Femur (tissue), 1 donor: ENCODE data around the gene ELAPOR1.
A peak's percentile ranks its signal among the peaks of the same experiment; 100 is the strongest.

Experiments
- DNase-seq: peaks from one replicate; pipeline ENCODE4 v3.0.0-alpha.2; 2017

Gene ELAPOR1, protein sequence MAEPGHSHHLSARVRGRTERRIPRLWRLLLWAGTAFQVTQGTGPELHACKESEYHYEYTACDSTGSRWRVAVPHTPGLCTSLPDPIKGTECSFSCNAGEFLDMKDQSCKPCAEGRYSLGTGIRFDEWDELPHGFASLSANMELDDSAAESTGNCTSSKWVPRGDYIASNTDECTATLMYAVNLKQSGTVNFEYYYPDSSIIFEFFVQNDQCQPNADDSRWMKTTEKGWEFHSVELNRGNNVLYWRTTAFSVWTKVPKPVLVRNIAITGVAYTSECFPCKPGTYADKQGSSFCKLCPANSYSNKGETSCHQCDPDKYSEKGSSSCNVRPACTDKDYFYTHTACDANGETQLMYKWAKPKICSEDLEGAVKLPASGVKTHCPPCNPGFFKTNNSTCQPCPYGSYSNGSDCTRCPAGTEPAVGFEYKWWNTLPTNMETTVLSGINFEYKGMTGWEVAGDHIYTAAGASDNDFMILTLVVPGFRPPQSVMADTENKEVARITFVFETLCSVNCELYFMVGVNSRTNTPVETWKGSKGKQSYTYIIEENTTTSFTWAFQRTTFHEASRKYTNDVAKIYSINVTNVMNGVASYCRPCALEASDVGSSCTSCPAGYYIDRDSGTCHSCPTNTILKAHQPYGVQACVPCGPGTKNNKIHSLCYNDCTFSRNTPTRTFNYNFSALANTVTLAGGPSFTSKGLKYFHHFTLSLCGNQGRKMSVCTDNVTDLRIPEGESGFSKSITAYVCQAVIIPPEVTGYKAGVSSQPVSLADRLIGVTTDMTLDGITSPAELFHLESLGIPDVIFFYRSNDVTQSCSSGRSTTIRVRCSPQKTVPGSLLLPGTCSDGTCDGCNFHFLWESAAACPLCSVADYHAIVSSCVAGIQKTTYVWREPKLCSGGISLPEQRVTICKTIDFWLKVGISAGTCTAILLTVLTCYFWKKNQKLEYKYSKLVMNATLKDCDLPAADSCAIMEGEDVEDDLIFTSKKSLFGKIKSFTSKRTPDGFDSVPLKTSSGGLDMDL

GRCh38 chr1:109113590-109114341, at the start of gene ELAPOR1:
ELAPOR1 (plus strand) TSS chr1:109114115; CDS start chr1:109114184, 69 bp downstream.
- peak; percentile 50 for DNase-seq

DNA sequence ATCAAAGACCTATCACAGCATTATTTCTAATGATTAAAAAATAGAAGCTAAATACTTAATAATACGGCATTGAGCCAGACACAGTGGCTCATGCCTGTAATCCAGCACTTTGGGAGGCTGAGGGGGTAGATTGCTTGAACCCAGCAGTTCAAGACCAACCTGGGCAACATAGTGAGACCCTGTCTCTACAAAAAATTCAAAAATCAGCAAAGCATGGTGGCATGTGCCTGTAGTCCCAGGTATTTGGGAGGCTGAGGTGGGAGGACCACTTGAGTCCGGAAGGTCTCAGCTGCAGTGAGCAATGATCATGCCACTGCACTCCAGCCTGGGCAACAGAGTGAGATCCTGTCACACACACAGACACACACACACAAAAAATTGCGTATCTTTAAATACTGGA, 48.8 kb upstream of the ELAPOR1 start:
- no peak for DNase-seq

DNA sequence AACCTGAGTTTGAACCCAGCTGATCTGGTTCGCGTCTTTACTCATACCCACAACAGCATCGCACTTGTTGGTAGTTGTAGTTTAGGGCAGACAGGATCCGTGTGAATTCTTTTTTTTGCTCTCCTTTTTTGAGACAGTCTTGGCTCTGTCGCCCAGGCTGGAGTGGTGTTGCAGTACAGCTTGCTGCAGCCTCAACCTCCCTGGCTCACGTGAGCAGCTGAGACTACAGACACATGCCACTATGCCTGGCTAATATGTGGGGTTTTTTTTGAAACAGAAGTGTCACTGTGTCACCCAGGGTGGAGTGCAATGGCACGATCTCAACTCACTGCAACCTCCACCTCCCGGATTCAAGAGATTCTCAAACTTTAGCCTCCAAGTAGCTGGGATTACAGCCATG, 46.0 kb upstream of the ELAPOR1 start:
- no peak for DNase-seq

DNA sequence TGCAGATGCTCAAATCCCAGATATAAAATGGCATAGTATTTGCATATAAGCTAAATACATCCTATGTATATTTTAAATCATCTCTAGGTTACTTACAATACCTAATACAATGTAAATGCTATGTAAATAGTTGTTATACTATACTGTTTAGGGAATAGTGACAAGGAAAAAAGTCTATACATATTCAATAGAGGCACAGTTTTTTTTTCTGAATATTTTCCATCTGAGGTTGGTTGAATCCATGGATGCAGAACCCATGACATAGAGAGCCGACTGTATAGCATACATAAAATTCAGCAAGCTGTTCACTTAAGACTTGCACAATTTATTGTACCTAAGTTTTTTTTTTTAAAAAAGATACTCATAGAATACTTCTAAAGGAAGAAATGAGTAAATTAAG, 44.6 kb upstream of the ELAPOR1 start:
- DNase-seq = no peak

- peak; percentile 98 for DNase-seq
These were observed 38.1 kb upstream of the ELAPOR1 start, which contains the start of gene TAF13 for GRCh38 chr1:109075531-109076490. TAF13 (minus strand) TSS chr1:109076003; CDS start chr1:109075947, 56 bp downstream.

DNA sequence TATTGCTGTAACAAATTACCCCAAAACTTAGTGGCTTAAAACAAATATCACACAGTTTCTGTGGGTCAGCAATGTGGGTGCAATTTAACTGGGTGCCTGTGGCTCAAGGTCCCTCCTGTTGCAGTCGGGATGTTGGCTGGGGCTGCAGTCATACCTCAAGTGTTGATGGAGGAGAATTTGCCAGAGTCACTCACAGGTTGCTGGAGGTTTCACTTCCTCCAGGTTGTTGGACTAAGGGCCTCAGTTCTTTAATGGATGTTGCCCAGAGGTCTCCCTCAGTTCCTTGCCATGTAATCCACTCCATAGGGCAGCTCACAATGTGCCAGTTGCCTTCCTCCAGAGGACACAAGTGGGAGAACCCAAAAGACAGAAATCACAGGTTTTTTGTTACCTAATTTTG, 35.6 kb upstream of the ELAPOR1 start:
- DNase-seq = no peak

- DNase-seq = no peak
These were observed 34.7 kb upstream of the ELAPOR1 start for GRCh38 chr1:109079240-109079622.

- no peak for DNase-seq
These were observed 33.4 kb upstream of the ELAPOR1 start for GRCh38 chr1:109080441-109081082.

DNA sequence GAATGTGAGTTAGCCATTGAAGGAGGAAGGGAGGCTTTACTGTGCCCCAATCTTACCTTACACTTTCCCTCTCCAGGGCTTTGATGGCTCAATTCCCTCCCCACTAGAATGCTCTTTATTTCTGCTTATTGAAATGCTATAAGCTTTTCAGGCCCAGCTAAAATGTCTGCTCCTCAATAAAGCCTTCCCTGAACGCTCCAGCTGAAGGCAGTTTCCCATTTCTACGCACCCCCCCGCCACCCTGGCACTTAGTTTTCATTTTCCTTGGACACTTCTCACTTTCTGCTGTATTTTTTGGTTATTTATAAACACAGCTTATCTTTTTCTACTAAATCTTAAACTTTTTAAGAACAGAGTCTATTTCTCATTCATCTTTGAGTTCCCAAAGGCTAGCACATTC, 30.4 kb upstream of the ELAPOR1 start:
- no peak for DNase-seq

DNA sequence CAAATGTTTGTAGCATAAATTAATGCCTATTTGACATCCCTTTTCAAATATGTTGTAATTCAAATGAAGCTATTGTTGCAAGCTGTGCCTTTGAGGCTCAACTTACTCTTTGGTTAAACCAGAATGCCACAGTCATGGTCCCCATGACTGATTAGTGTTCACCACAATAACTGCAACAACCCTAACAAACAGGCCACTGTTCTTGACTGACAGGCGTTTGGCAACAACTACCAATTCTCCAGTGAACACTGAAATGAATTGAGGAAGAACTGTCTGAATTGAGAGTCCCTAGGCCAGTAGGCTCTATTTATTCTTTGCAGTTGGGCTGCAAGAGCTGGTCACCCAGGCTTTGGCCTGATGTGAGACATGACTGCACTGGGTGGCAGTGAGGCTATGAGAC, 30.0 kb upstream of the ELAPOR1 start:
- DNase-seq = peak; percentile 23

DNA sequence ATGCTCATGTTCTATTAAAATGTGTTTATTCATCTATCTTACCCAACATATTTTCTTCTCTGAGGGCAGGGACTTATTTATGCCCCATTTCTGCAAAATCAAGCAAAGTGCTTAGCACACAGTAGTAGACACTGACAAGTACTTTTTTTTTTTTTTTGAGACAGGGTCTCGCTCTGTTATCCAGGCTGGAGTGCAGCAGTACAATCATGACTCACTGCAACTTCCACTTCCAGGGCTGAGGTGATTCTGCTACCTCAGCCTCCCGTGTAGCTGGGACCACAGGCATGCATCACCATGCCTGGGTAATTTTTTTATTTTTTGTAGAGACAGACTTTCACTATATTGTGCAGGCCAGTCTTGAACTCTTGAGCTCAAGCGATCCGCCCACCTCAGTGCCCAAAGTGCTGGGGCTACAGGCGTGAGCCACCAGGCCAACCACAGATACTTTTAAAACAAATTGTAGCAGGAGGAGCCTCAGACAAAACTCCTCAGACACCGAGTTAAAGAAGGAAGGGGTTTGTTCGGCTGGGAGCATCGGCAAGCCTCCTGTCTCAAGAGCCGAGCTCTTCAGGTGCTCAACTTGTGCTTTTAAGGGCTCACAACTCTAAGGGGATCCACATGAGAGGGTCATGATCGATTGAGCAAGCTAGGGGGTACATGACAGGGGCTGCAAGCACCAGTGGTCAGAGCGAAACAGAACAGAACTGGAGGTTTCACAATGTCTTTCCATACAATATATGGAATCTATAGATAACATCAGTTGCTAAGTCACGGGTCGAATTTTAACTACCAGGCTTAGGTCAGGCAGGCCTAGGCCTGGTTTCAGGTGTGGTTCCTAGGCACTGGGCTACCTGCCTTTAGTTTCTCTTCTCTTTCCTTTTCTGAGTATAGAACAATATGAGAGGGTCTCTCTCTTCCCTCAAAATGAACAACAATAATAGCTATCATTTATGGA, 29.1 kb upstream of the ELAPOR1 start:
- no peak for DNase-seq

DNA sequence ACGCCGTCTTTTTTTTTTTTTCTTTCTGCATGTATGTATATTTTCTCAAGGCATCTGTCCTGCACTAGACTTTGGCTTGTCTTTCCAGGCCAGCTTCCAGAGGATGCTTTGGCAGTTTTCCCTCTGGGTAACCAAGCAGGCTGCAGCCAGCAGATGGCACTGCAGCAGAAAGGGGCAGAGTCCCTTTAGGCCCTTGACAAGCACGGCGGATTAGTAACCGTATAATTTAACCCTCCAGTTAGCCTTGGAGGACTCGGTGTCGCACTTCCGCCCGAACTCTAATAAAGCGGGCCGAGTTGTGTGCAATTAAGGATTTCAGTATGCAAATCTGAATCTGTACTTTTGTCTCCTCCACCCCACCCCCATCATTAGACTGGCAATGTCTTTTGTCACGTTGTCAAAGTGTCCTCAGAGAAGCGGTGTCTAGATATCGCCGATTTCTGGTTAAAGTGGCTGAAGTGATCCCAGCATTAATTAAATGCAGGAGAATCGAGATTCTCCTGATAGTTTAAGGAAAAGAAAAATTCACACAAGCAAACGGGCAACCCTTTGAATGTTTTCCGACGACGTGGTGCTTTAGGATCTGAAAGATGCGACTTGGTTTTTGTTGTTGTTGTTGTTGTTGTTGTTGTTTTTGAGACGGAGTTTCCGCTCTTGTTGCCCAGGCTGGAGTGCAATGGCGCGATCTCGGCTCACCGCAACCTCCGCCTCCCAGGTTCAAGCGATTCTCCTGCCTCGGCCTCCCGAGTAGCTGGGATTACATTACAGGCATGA, 24.5 kb upstream of the ELAPOR1 start:
- peak; percentile 77 for DNase-seq

- DNase-seq = peak; percentile 96
These were observed 23.5 kb upstream of the ELAPOR1 start, which contains the start of gene TMEM167B for GRCh38 chr1:109090196-109091077. TMEM167B (plus strand) TSS chr1:109090764; CDS start chr1:109090873, 109 bp downstream.

GRCh38 chr1:109091078-109091838, 22.7 kb upstream of the ELAPOR1 start:
- no peak for DNase-seq

DNA sequence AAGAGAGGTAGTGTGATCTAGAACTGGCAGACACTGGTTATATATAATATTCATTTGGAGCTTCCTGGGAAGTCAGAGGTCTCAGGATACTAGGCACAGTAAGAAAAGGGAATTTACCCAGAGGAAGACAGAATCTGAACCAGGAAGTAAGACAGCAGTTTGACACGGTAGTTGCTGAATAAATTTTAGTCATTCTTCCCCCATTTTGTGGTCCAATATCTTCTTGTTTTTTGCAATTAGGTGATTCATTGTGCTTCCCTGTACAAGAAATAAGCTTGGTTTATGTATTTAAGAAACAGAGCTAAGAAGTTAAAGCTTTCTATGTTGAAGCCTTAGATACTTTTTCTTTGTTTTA, 22.1 kb upstream of the ELAPOR1 start:
- DNase-seq = no peak

DNA sequence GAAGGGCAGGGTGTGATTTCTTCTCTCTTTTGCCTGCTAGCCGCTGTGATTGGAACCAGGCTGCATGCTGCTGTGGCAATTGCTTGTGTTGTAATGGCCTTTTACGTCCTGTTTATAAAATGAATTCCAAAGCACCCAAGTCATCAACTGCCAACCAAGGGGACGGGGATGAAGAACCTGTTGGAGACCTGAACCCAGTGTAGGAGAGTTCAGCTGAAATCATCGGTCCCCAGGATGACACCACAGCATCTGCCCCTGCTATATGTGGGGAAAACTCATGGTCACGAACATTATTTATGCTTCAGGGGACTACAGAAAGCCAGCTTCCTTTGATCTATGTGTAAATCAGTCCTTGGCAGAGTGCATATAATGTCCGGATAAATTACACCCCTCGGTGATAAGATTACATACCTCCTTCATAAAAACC, 19.5 kb upstream of the ELAPOR1 start:
- no peak for DNase-seq

DNA sequence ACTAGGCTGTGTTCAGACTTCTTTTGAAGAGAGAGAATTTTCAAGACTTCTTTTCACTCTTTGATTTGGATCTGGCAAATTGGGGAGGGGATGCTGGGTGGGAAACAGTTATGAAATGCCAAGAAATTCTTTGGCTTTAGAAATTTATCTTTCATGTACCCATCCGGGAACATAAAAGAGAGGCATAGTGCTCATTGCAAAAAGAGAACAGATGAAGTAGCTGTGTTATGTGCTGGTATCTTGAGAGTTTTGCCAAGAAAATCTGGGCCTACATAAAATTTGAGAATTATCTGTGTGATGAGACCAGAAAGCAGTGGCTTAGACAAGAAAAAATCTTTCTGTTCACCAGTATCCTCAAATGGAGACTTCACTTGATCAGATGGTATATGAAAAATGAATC, 19.0 kb upstream of the ELAPOR1 start:
- DNase-seq = no peak
